ENCODE results near the gene ARHGAP12. TPM values are rescaled to one million over a fixed set of nuclear protein-coding genes. Genes with fewer than 3 reads are reported as not detected.
A peak's percentile ranks its signal among the peaks of the same experiment; 100 is the strongest.

ARHGAP12 gene
- total RNA-seq, 1 experiment from 2014 or later = 40.5 TPM

- peak; percentile 46 for DNase-seq (ENCODE audit: low spot score)
- in situ Hi-C loops (cut with HindIII; ENCODE audit: low sequenced_read_pairs) = no loop called here
These were observed 615 bp downstream of the ARHGAP12 start for GRCh38 chr10:31927884-31928548.

GRCh38 chr10:31927565-31927883 is 1.1 kb downstream of the ARHGAP12 start:
- in situ Hi-C loops (cut with HindIII; ENCODE audit: low sequenced_read_pairs) = no loop called here
- DNase-seq (ENCODE audit: low spot score) = peak; percentile 59

GRCh38 chr10:31926765-31927564 is 1.7 kb downstream of the ARHGAP12 start:
- in situ Hi-C loops (cut with HindIII; ENCODE audit: low sequenced_read_pairs) = no loop called here
- DNase-seq (ENCODE audit: low spot score) = peak; percentile 32

GRCh38 chr10:31926160-31926559 is 2.5 kb downstream of the ARHGAP12 start:
- no peak for DNase-seq (ENCODE audit: low spot score)
- in situ Hi-C loops (cut with HindIII; ENCODE audit: low sequenced_read_pairs) = no loop called here

- in situ Hi-C loops (cut with HindIII; ENCODE audit: low sequenced_read_pairs) = no loop called here
These were observed 3.8 kb downstream of the ARHGAP12 start for GRCh38 chr10:31924833-31925232.

GRCh38 chr10:31923389-31923788 is 5.2 kb downstream of the ARHGAP12 start:
- in situ Hi-C loops (cut with HindIII; ENCODE audit: low sequenced_read_pairs) = no loop called here

More at GRCh38 chr10:31924833-31925232, 3.8 kb downstream of the ARHGAP12 start:
- no peak for DNase-seq (ENCODE audit: low spot score)

GRCh38 chr10:31921031-31921430 is 7.6 kb downstream of the ARHGAP12 start:
- in situ Hi-C loops (cut with HindIII; ENCODE audit: low sequenced_read_pairs) = no loop called here
- DNase-seq (ENCODE audit: low spot score) = no peak

More at GRCh38 chr10:31923389-31923788, 5.2 kb downstream of the ARHGAP12 start:
- DNase-seq (ENCODE audit: low spot score) = no peak

- no peak for DNase-seq (ENCODE audit: low spot score)
- in situ Hi-C loops (cut with HindIII; ENCODE audit: low sequenced_read_pairs) = no loop called here
These were observed 8.1 kb downstream of the ARHGAP12 start for GRCh38 chr10:31920538-31920937.

- in situ Hi-C loops (cut with HindIII; ENCODE audit: low sequenced_read_pairs) = no loop called here
- no peak for DNase-seq (ENCODE audit: low spot score)
These were observed 9.8 kb downstream of the ARHGAP12 start for GRCh38 chr10:31918671-31919409.

GRCh38 chr10:31914370-31914769 is 14.3 kb downstream of the ARHGAP12 start:
- no peak for DNase-seq (ENCODE audit: low spot score)
- in situ Hi-C loops (cut with HindIII; ENCODE audit: low sequenced_read_pairs) = no loop called here

GRCh38 chr10:31912898-31913850 is 15.5 kb downstream of the ARHGAP12 start:
- peak; percentile 73 for DNase-seq (ENCODE audit: low spot score)
- in situ Hi-C loops (cut with HindIII; ENCODE audit: low sequenced_read_pairs) = no loop called here

- in situ Hi-C loops (cut with HindIII; ENCODE audit: low sequenced_read_pairs) = no loop called here
- DNase-seq (ENCODE audit: low spot score) = no peak
These were observed 16.3 kb downstream of the ARHGAP12 start for GRCh38 chr10:31912289-31912688.

- in situ Hi-C loops (cut with HindIII; ENCODE audit: low sequenced_read_pairs) = no loop called here
- no peak for DNase-seq (ENCODE audit: low spot score)
These were observed 18.6 kb downstream of the ARHGAP12 start for GRCh38 chr10:31910016-31910415.

- in situ Hi-C loops (cut with HindIII; ENCODE audit: low sequenced_read_pairs) = no loop called here
- DNase-seq (ENCODE audit: low spot score) = no peak
These were observed 20.5 kb downstream of the ARHGAP12 start for GRCh38 chr10:31908157-31908556.

- in situ Hi-C loops (cut with HindIII; ENCODE audit: low sequenced_read_pairs) = no loop called here
- DNase-seq (ENCODE audit: low spot score) = no peak
These were observed 22.6 kb downstream of the ARHGAP12 start for GRCh38 chr10:31906039-31906438.

- DNase-seq (ENCODE audit: low spot score) = no peak
- in situ Hi-C loops (cut with HindIII; ENCODE audit: low sequenced_read_pairs) = no loop called here
These were observed 23.0 kb downstream of the ARHGAP12 start for GRCh38 chr10:31905586-31905985.

GRCh38 chr10:31902625-31903024 is 26.0 kb downstream of the ARHGAP12 start:
- in situ Hi-C loops (cut with HindIII; ENCODE audit: low sequenced_read_pairs) = no loop called here
- no peak for DNase-seq (ENCODE audit: low spot score)

- no peak for DNase-seq (ENCODE audit: low spot score)
- in situ Hi-C loops (cut with HindIII; ENCODE audit: low sequenced_read_pairs) = no loop called here
These were observed 31.1 kb downstream of the ARHGAP12 start for GRCh38 chr10:31897506-31897905.

- no peak for DNase-seq (ENCODE audit: low spot score)
- in situ Hi-C loops (cut with HindIII; ENCODE audit: low sequenced_read_pairs) = no loop called here
These were observed 31.7 kb downstream of the ARHGAP12 start for GRCh38 chr10:31896968-31897384.

All from G401 (cell line).